ENCODE results near the gene USP36.

USP36 gene

DNA sequence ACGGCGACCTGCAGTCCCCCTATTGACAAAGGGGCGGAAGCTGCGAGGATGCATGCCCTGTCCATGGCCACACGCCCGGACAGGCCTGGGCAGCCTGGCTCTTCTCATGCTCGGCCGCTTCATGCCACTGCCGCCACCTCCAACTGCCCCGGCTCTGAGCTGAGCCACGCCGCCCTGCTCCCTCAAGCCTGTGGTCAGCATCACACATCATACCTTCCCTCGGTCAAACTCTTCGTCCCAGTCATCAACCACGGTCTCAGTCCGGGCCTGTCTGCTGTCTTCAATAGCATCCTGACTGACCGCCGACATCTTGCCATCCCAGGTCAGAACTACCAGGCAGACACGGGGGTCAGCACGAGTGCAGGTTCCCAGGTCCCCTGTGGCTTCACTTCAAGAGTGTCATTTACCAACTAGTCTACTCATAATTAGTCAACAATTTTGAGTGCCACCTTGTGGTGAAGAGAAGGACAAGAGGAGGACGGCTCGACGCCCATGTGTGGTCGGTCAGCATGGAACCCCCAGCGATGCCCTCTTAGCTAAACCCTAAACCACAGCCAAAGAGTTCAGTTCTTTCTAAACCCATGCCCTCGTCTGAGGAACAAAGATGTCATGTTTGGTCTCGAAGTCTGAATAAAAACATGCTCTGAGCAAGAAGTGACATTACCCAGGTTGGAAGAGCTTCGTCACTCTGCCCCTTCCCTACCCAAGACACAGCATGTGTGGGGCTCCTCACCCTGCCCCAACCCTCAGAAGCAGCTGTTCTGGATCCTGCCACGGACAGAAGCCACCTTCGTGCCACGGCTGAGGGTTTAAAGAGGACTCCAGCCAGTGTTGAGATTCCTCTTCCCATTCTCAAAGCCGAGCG lies 41.7 kb downstream of the USP36 start:
- Mint-ChIP-seq H3K27ac (peak overlapping the region; percentile 77), H3K4me1 (ENCODE audit: low read depth) (peaks cover 41% of the 10 kb centered on the region), H3K27me3 (no peaks in the 10 kb centered on the region), H3K36me3 (peaks cover 9% of the 10 kb centered on the region), H3K9me3 (ENCODE audit: low read depth) (no peaks in the 10 kb centered on the region), H3K4me3 (no peak overlapping the region)

DNA sequence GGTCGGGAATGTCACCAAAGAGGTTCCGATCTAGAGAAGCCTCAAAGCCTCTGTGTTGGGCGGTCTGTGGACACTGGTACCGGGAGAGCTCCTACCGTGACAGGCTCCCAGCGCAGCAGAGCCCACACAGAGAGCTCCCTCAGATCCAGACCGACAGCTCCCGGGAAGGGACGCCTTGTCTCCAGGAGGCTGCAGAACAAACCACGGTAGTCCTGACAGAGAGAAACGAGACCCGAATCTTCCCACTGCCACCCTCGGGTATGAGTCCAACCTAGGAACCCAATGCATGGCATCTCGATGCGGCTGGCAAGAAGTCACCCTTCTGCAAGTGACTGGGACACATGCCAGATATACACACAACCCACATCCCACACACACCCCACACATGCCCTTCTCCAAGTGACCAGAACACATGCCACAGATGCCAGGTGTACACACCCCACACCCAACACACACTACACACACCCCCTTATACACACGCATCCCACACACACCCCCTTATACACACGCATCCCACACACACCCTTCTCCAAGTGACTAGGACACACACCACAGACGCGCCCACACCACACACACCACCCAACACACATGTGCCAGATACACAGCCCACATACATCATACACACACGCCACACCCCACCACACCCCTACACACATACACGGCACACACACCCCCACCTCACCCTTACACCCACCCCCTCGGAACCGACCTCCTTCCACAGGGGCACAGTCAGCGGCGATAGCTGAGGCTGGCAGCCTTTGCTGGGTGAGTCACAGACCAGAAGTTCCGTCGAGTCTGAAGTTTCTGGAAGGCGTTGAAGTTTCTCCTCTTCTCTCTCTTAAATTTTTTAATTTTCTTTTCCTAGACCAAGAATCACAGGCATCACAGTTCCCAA lies 42.7 kb downstream of the USP36 start:
- Mint-ChIP-seq H3K4me1 (ENCODE audit: low read depth) (peaks cover 40% of the 10 kb centered on the region), H3K36me3 (peaks cover 11% of the 10 kb centered on the region), H3K4me3 (no peak overlapping the region), H3K27ac (no peak overlapping the region), H3K27me3 (no peaks in the 10 kb centered on the region), H3K9me3 (ENCODE audit: low read depth) (no peaks in the 10 kb centered on the region)

DNA sequence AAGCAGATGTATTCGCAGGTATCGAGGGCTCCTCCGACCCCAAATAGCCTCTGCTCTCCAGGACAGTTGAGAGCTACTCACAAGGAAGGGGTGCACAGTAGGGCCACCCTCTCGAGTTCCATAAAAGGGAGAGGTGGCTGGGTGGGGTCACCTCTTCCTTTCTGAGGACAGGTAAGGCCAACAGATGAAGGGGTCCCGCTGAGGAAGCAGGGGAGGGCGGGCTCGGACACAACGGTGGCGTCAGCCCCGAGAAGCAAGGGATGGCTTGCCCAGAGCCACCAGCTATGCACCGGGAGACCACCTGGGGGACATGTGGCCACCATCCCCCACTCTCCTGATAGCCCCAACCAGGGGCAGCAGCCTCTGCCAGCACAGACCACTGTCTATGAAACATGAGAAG lies 43.4 kb downstream of the USP36 start:
- Mint-ChIP-seq H3K4me1 (ENCODE audit: low read depth) (peaks cover 41% of the 10 kb centered on the region), H3K9me3 (ENCODE audit: low read depth) (no peaks in the 10 kb centered on the region), H3K36me3 (peaks cover 12% of the 10 kb centered on the region), H3K27ac (no peak overlapping the region), H3K27me3 (no peaks in the 10 kb centered on the region), H3K4me3 (no peak overlapping the region)

DNA sequence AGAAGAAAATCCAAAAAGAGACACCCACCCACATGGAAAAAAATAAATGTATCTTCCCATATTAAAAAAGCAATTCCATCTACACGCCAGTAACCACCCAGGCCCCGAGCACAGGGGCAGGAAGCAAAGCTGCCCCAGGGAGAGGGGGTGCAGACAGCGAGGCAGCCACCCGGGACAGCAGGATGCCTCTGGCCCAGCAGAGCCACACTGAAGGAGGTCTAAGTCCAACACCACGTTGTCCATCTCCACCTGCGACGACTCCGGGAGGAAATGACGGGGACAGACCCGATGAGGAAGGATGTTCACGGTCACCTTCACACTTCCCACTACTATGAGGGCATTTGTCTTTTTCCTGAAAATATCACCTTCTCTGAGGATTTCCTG lies 44.1 kb downstream of the USP36 start:
- H3K36me3 Mint-ChIP-seq = peaks cover 15% of the 10 kb centered on the region
- peaks cover 48% of the 10 kb centered on the region for H3K4me1 Mint-ChIP-seq (ENCODE audit: low read depth)
- H3K27me3 Mint-ChIP-seq = no peaks in the 10 kb centered on the region
- H3K9me3 Mint-ChIP-seq (ENCODE audit: low read depth) = no peaks in the 10 kb centered on the region
- no peak overlapping the region for H3K4me3 Mint-ChIP-seq
- no peak overlapping the region for H3K27ac Mint-ChIP-seq

DNA sequence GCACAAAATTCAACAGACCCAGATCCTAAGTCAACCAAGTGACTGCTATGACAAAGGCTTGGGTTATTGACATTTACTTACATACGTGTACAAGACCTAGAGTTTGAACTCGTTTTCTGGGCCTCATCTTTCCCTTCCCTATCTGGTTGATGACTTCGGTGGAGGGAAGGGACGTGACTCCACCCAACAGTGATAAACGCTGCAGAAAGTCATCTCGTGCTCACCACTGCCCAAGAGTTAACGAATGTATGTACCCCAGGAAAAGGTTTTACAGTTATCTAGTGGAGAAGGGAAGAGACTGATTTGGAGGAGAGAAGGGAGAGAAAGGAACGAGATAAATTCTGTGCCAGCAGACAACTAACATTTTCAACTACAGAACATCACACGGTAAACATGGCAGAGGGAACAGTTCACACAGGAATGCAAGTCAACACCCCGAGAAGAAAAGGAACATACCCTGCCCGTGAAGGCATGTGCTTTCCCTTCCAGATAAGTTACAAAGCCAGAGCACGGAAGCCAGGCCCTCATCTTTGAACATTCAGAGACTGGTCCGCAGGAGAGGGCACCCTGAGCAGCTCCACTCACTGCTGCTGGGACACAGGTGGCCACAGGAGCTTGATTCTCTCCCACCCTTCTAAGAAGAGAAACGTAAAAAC lies 44.6 kb downstream of the USP36 start:
- Mint-ChIP-seq H3K27ac (no peak overlapping the region), H3K4me1 (ENCODE audit: low read depth) (peaks cover 49% of the 10 kb centered on the region), H3K27me3 (no peaks in the 10 kb centered on the region), H3K36me3 (peaks cover 15% of the 10 kb centered on the region), H3K9me3 (ENCODE audit: low read depth) (no peaks in the 10 kb centered on the region), H3K4me3 (no peak overlapping the region)

DNA sequence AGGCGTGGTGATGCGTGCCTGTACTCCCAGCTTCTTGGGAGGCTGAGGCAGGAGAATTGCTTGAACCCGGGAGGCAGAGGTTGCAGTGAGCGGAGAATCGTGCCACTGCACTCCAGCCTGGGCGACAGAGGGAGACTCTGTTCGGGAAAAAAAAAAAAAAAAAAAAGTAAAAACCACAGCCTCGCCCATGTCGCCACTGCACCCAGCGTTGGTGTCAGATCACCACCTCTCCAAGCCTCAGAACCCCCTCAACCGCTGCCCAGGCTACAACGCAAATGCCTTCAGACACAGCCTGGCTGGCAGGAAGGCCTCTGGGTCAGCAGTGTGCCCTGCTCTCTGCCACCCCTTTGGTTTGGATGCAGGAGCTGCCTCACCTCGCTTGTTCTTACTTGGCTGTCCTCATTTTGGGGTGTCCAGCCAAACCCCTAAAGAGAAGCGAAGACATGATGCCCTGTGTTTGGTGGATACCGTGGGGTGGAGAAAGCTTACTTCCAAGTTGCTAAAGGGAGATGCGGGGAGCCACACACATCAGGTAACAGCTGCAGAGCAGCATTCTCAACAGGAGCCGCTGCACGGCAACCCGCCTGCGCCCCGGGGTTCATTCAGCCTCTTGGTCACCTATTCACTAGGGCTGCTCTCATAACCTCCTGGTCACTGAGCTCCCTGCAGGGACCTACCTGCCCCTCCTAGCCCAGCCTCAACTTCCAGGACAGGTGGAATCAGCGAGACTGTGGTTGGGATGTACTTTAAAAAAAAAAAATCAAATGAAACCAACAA lies 45.6 kb downstream of the USP36 start:
- H3K4me1 Mint-ChIP-seq (ENCODE audit: low read depth) = peaks cover 50% of the 10 kb centered on the region
- no peaks in the 10 kb centered on the region for H3K27me3 Mint-ChIP-seq
- H3K4me3 Mint-ChIP-seq = no peak overlapping the region
- peaks cover 15% of the 10 kb centered on the region for H3K36me3 Mint-ChIP-seq
- no peaks in the 10 kb centered on the region for H3K9me3 Mint-ChIP-seq (ENCODE audit: low read depth)
- no peak overlapping the region for H3K27ac Mint-ChIP-seq

DNA sequence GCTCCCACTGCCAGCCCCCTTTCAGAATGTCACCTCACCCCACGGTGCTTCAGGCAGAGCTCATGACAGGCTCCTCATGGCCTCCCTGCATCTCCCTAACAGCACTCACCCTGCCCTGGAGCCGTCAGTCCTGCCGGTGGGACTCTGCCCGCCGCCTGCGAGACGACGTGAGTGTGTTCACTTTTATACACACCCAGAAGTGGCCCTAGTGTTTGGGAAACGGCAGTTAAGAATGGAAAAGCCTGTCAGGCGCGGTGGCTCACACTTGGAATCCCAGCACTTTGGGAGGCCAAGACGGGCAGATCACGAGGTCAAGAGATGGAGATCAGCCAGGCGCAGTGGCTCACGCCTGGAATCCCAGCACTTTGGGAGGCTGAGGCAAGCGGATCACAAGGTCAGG lies 46.2 kb downstream of the USP36 start:
- no peaks in the 10 kb centered on the region for H3K27me3 Mint-ChIP-seq
- H3K4me1 Mint-ChIP-seq (ENCODE audit: low read depth) = peaks cover 50% of the 10 kb centered on the region
- no peaks in the 10 kb centered on the region for H3K9me3 Mint-ChIP-seq (ENCODE audit: low read depth)
- no peak overlapping the region for H3K4me3 Mint-ChIP-seq
- peak overlapping the region; percentile 5 for H3K27ac Mint-ChIP-seq
- peaks cover 15% of the 10 kb centered on the region for H3K36me3 Mint-ChIP-seq

DNA sequence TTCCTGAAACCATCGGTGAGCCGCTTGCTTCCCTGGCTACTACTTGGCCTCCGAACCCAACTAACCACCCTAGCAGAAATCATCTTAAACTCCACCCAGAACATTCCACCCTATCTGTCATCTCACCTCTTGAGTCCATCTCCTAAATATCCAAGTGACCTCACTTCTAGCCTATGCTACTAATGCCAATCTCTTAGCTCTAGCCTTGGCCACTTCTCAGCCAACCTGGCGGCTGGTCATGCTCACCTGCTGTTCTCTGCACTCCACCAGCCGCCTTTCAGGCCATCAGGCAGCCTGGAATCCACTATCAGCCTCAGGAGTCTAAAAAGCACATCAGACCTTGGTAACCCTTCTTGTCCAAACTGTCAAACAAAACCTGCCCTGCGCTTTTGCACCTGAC lies 46.6 kb downstream of the USP36 start:
- Mint-ChIP-seq H3K4me3 (no peak overlapping the region), H3K9me3 (ENCODE audit: low read depth) (no peaks in the 10 kb centered on the region), H3K36me3 (peaks cover 15% of the 10 kb centered on the region), H3K27ac (peak overlapping the region; percentile 59), H3K4me1 (ENCODE audit: low read depth) (peaks cover 50% of the 10 kb centered on the region), H3K27me3 (no peaks in the 10 kb centered on the region)

DNA sequence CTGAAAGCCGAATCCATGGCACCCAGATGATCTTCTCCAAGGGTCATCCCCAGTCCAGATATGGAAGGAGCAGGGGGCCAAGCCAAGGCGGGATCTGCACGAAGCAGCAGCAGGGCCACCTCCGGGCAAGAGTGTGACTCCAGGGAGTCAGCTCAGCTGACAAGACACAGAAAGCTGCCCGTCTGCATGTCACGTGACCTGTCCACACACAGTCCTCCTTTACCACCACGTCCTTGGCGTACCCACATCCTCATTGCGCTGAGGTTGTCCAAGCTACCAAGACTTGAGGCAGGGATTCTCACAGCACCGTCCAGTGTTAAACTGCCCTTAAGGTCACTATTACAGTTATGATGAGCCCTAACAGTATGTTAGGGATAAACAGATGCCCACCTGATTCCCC lies 47.2 kb downstream of the USP36 start:
- Mint-ChIP-seq H3K9me3 (ENCODE audit: low read depth) (no peaks in the 10 kb centered on the region), H3K4me1 (ENCODE audit: low read depth) (peaks cover 51% of the 10 kb centered on the region), H3K27ac (peak overlapping the region; percentile 59), H3K4me3 (no peak overlapping the region), H3K27me3 (no peaks in the 10 kb centered on the region), H3K36me3 (peaks cover 12% of the 10 kb centered on the region)

DNA sequence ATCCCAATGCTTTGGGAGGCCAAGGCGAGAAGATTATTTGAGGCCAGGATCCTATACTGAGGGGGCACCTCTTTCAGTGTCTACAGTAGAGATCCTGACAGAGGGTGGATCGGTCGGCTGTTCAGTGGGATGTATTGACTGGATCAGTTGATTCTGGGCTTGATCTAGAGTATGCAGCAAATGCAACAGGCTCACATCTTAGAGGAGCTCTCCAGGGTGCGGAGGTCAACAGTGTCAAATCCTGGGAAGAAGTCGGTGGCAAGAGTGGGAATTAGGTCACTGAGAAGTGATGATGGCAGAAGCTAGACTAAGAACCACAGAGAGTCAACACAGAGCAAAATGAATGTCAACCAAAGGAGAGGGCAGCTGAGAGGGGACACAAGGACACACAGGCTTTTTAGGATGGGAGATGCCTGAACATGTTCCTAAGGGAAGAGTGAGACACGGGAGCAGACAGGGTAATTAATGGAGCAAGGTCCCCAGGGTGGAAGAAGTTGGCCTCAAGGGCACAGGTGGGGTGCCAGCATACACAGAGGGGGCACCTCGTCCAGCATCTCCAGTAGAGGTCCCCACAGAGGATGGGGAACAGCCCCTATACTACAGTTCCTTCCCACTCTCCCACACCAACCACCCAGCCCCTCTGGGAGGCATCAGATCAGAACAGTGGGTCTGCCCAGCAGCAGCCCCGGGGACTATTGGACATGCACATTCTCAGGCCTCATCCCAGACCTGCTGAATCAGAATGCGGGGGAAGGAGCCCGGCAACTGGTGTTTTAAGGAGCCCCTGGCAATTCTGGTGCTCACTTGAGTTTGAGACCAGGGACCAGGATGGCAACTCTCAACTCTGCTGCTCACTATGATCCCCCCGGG lies 48.5 kb downstream of the USP36 start:
- Mint-ChIP-seq H3K4me3 (no peak overlapping the region), H3K27me3 (no peaks in the 10 kb centered on the region), H3K27ac (peak overlapping the region; percentile 64), H3K4me1 (ENCODE audit: low read depth) (peaks cover 58% of the 10 kb centered on the region), H3K36me3 (peaks cover 17% of the 10 kb centered on the region), H3K9me3 (ENCODE audit: low read depth) (no peaks in the 10 kb centered on the region)

DNA sequence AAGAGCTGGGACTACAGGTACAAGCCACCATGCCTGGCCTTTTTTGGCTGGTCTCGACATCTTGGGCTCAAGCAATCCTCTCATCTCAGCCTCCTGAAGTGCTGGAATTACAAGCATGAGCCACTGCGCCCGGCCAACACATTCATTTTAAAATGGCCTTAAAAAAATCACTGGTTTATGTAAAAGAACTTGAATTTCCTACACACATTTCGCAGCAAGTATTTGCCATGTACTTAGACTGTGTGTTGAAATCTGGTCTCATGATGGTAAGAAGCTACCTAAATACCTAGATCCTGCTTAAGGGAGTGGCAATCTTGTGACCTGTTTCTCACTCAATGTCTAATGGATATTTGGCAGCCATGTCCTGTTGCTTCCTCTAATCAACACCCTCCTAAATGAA lies 50.1 kb downstream of the USP36 start:
- H3K27me3 Mint-ChIP-seq = no peaks in the 10 kb centered on the region
- peak overlapping the region; percentile 79 for H3K27ac Mint-ChIP-seq
- H3K9me3 Mint-ChIP-seq (ENCODE audit: low read depth) = no peaks in the 10 kb centered on the region
- H3K4me3 Mint-ChIP-seq = no peak overlapping the region
- peaks cover 11% of the 10 kb centered on the region for H3K36me3 Mint-ChIP-seq
- H3K4me1 Mint-ChIP-seq (ENCODE audit: low read depth) = peaks cover 60% of the 10 kb centered on the region

DNA sequence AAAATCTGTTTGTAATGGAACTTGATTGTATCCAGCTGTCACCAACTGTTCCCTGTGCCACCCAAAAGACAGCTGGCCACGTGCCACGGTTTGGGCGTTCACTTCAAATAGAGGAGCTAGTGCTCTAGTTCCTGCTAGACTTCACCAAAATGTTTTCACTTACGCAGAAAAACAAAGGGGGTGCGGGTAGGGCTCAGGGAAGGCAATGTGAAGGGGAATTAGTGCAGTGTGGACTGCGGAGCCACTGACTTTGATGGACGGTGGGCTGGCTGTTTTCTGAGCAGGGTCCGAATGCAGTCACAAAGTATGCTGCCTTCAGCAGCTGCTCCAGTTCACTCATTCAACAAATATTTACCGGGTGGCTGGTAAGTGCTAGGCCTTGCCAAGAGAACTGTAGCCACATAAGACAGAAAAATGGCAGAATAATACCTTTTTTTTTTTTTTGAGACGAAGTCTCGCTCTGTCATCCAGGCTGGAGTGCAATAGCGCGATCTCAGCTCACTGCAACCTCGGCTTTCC lies 50.9 kb downstream of the USP36 start:
- Mint-ChIP-seq H3K36me3 (peaks cover 11% of the 10 kb centered on the region), H3K4me3 (peak overlapping the region; percentile 39), H3K9me3 (ENCODE audit: low read depth) (no peaks in the 10 kb centered on the region), H3K4me1 (ENCODE audit: low read depth) (peaks cover 67% of the 10 kb centered on the region), H3K27ac (peak overlapping the region; percentile 79), H3K27me3 (no peaks in the 10 kb centered on the region)

DNA sequence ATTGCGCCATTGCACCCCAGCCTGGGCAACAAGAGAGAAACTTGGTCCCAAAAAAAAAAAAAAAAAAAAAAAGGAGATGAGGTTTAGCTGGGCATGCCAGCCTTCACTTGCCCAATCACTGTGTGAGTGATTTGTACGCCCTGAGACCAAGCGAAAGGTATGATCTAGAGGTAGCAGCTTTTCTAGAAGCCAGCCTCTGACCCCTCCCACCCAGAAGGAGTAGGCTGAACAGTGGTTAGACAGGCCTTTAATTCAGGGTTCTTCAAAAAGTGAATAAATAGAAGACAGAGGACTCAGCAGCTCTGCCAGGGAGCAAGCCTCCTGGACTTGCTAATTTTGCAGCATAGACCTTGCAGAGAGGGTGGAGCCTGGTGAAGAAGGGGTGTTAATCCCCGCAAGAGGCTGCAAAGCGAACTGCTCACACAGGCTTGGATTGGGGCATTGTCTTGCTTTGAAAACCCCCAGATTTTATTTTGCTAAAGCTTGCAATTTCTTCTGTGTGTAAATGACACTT lies 51.4 kb downstream of the USP36 start:
- peak overlapping the region; percentile 39 for H3K4me3 Mint-ChIP-seq
- H3K9me3 Mint-ChIP-seq (ENCODE audit: low read depth) = no peaks in the 10 kb centered on the region
- H3K27ac Mint-ChIP-seq = peak overlapping the region; percentile 79
- peaks cover 70% of the 10 kb centered on the region for H3K4me1 Mint-ChIP-seq (ENCODE audit: low read depth)
- H3K36me3 Mint-ChIP-seq = peaks cover 11% of the 10 kb centered on the region
- H3K27me3 Mint-ChIP-seq = no peaks in the 10 kb centered on the region
